ENCODE measurements around the gene ECHS1. TPM values are rescaled to one million over a fixed set of nuclear protein-coding genes. Genes with fewer than 3 reads are reported as not detected.
"Not testable (repeated sequence)": the region's sequence is repeated elsewhere in the genome, so short reads cannot be mapped to it uniquely, and the experiment has no call there.

Gene ECHS1
- polyA plus RNA-seq, 3 donors: 34.6 to 102 (median 85.1) TPM

DNA sequence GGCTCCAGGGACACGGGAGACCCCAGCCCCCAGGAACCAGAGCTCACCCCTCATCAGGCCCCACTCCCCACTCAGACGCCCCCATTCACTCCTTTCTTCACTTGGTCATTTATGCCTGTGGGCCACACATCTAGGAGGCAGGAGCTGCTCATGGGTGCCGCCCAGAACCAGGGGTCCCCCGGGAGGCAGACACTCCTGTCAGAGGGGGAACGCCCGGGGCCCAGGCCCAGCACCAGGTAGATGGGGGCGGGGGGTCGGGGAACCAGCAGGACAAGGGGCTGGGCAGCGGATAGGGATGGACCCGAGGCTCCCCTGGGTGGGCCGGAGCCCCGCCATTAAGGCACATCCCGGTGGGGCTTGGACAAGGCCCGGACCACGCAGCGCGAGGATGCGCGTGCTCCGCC, 48.3 kb downstream of the ECHS1 start:
- WGBS (ENCODE audit: insufficient coverage): 29% methylated on average over 18 of the region's 20 CpGs
- Mint-ChIP-seq H3K4me1 (peaks cover 2% of the 10 kb centered on the region), H3K27me3 (ENCODE audit: low read depth in 3 of 3) (peaks cover 48 to 72% (median 59%) of the 10 kb centered on the region in 3 donors), H3K36me3 (no peaks in the 10 kb centered on the region), H3K27ac (no peak overlapping the region), H3K4me3 (peak overlapping the region in 1 of 2 donors; percentile 81), H3K9me3 (peaks cover 0 to 26% (median 15%) of the 10 kb centered on the region in 7 donors)
- Histone ChIP-seq H3K4me1 (ENCODE audit: control insufficient read depth in 1 of 2, insufficient read depth in 2 of 2, low read length in 2 of 2) (peaks cover 1 to 13% of the 10 kb centered on the region in 2 donors), H3K36me3 (replicated peaks in 1 of 2; ENCODE audit: control insufficient read depth in 1 of 2, insufficient read depth in 2 of 2, low read length in 2 of 2) (no peaks in the 10 kb centered on the region), H3K27ac (ENCODE audit: low read depth in 1 of 2, low read length in 2 of 2) (no peak overlapping the region), H3K9ac (ENCODE audit: insufficient read depth, low read length, poor library complexity, severe bottlenecking) (no peak overlapping the region), H3K79me2 (ENCODE audit: insufficient read depth, low read length) (no peaks in the 10 kb centered on the region), H4K20me1 (ENCODE audit: insufficient read depth, low read length) (no peaks in the 10 kb centered on the region), H3K9me3 (replicated peaks in 1 of 2; ENCODE audit: control insufficient read depth in 1 of 2, insufficient read depth in 1 of 2, low read length in 2 of 2) (peaks cover 8 to 22% of the 10 kb centered on the region in 2 donors), H3K4me3 (replicated peaks in 1 of 3; ENCODE audit: low read depth in 2 of 3, low read length in 3 of 3) (no peak overlapping the region), H3K27me3 (ENCODE audit: control insufficient read depth in 2 of 2, insufficient read depth in 2 of 2, low read length in 2 of 2) (peaks cover 24 to 55% of the 10 kb centered on the region in 2 donors), H2AFZ (ENCODE audit: insufficient read depth, low read depth, low read length, poor library complexity, severe bottlenecking) (no peak overlapping the region), H3K4me2 (replicated peaks; ENCODE audit: extremely low read depth, low read length, poor library complexity, severe bottlenecking) (peak overlapping the region; percentile 39)
- TF ChIP-seq, protein P1, sequence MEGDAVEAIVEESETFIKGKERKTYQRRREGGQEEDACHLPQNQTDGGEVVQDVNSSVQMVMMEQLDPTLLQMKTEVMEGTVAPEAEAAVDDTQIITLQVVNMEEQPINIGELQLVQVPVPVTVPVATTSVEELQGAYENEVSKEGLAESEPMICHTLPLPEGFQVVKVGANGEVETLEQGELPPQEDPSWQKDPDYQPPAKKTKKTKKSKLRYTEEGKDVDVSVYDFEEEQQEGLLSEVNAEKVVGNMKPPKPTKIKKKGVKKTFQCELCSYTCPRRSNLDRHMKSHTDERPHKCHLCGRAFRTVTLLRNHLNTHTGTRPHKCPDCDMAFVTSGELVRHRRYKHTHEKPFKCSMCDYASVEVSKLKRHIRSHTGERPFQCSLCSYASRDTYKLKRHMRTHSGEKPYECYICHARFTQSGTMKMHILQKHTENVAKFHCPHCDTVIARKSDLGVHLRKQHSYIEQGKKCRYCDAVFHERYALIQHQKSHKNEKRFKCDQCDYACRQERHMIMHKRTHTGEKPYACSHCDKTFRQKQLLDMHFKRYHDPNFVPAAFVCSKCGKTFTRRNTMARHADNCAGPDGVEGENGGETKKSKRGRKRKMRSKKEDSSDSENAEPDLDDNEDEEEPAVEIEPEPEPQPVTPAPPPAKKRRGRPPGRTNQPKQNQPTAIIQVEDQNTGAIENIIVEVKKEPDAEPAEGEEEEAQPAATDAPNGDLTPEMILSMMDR (IDR thresholded peaks at IDR 0.05): no peak
- intact Hi-C loops (cut with micrococcal nuclease): loop anchor here (5.0 to 10.0 kb wide), 4 partner anchors 180 to 360 kb away; partner anchors contain the start of gene CYP2E1 (in 1 of the 2)
- no peak for DNase-seq

DNA sequence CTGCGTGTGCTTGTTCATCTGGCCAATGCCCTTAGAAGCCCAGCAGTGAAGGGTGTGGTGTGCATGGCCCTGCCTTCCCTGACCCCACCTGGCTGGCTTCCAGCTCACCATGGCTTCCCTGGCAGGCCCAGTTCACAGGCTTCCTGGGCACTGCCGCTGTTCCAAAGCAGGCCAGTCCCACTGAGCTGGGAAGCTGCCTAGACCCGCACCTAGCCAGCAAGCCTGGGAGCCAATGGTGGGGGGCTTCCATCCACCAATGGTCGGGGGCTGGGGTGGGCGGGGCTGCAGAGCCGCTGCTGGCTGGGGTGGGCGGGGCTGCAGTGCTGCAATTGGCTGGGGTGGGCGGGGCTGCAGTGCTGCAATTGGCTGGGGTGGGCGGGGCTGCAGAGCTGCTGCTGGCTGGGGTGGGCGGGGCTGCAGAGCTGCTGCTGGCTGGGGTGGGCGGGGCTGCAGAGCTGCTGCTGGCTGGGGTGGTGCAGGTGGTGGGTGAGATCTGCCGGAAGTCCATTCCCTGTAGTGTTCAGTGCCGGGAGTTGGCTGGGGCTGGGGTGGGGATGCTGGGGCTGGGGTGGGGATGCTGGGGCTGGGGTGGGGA, 48.9 kb downstream of the ECHS1 start:
- H3K36me3 ChIP-seq (replicated peaks in 1 of 2; ENCODE audit: control insufficient read depth in 1 of 2, insufficient read depth in 2 of 2, low read length in 2 of 2): no peaks in the 10 kb centered on the region
- peaks cover 0 to 11% of the 10 kb centered on the region in 2 donors for H3K4me1 ChIP-seq (ENCODE audit: control insufficient read depth in 1 of 2, insufficient read depth in 2 of 2, low read length in 2 of 2)
- H4K20me1 ChIP-seq (ENCODE audit: insufficient read depth, low read length): no peaks in the 10 kb centered on the region
- no peak overlapping the region for H3K27ac Mint-ChIP-seq
- no peak overlapping the region for H3K9ac ChIP-seq (ENCODE audit: insufficient read depth, low read length, poor library complexity, severe bottlenecking)
- peak in 1 of 3 donors; percentile 30 for DNase-seq
- 47% methylated on average over 3 of the region's 13 CpGs for WGBS (ENCODE audit: insufficient coverage)
- H3K9me3 Mint-ChIP-seq: peaks cover 0 to 26% (median 15%) of the 10 kb centered on the region in 7 donors
- H3K9me3 ChIP-seq (replicated peaks in 1 of 2; ENCODE audit: control insufficient read depth in 1 of 2, insufficient read depth in 1 of 2, low read length in 2 of 2): peaks cover 8 to 22% of the 10 kb centered on the region in 2 donors
- TF ChIP-seq, protein P1 (IDR thresholded peaks at IDR 0.05): no peak
- no peak overlapping the region for H3K27ac ChIP-seq (ENCODE audit: low read depth in 1 of 2, low read length in 2 of 2)
- H3K27me3 ChIP-seq (ENCODE audit: control insufficient read depth in 2 of 2, insufficient read depth in 2 of 2, low read length in 2 of 2): peaks cover 24 to 54% of the 10 kb centered on the region in 2 donors
- no peak overlapping the region for H3K4me3 Mint-ChIP-seq
- H3K79me2 ChIP-seq (ENCODE audit: insufficient read depth, low read length): no peaks in the 10 kb centered on the region
- H3K27me3 Mint-ChIP-seq (ENCODE audit: low read depth in 3 of 3): peaks cover 46 to 71% (median 56%) of the 10 kb centered on the region in 3 donors
- peaks cover 2% of the 10 kb centered on the region for H3K4me1 Mint-ChIP-seq
- H2AFZ ChIP-seq (ENCODE audit: insufficient read depth, low read depth, low read length, poor library complexity, severe bottlenecking): no peak overlapping the region
- H3K4me3 ChIP-seq (replicated peaks in 1 of 3; ENCODE audit: low read depth in 2 of 3, low read length in 3 of 3): no peak overlapping the region
- H3K4me2 ChIP-seq (replicated peaks; ENCODE audit: extremely low read depth, low read length, poor library complexity, severe bottlenecking): no peak overlapping the region
- intact Hi-C loops (cut with micrococcal nuclease): loop anchor here in 1 of 2 donors (10.0 kb wide), 3 partner anchors 179 to 359 kb away; partner anchors contain the start of gene CYP2E1
- H3K36me3 Mint-ChIP-seq: no peaks in the 10 kb centered on the region

DNA sequence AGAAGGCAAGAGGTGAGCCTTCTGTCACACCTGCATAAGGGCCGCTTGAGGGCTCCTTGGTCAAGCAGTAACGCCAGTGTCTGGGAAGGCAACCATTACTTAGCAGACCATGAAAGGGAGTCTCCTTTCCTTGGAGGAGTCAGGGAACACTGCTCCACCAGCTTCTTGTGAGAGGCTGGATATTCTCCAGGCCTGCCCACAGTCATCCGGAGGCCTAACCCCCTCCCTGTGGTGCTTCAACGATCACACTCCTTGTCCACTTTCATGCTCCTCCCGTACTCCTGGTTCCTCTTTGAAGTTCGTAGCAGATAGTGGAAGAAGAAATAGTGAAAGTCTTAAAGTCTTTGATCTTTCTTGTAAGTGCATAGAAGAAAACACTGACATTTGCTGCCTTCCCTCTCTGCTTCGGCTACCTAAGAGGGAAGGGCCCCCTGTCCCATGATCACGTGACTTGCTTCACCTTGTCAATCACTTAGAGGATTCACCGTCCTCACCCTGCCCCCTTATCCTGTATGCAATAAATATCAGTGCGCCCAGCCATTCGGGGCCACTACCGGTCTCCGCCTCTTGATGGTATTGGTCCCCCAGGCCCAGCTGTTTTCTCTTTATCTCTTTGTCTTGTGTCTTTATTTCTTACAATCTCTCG, 51.0 kb downstream of the ECHS1 start:
- not testable (repeated sequence) for H4K20me1 ChIP-seq (ENCODE audit: insufficient read depth, low read length); DNase-seq; H3K4me3 Mint-ChIP-seq; H3K36me3 Mint-ChIP-seq; H2AFZ ChIP-seq (ENCODE audit: insufficient read depth, low read depth, low read length, poor library complexity, severe bottlenecking); H3K9ac ChIP-seq (ENCODE audit: insufficient read depth, low read length, poor library complexity, severe bottlenecking); H3K4me1 Mint-ChIP-seq; H3K27ac ChIP-seq (ENCODE audit: low read depth in 1 of 2, low read length in 2 of 2); H3K27ac Mint-ChIP-seq; H3K79me2 ChIP-seq (ENCODE audit: insufficient read depth, low read length); H3K4me2 ChIP-seq (replicated peaks; ENCODE audit: extremely low read depth, low read length, poor library complexity, severe bottlenecking); H3K36me3 ChIP-seq (replicated peaks in 1 of 2; ENCODE audit: control insufficient read depth in 1 of 2, insufficient read depth in 2 of 2, low read length in 2 of 2); H3K4me3 ChIP-seq (replicated peaks in 1 of 3; ENCODE audit: low read depth in 2 of 3, low read length in 3 of 3)
- Histone ChIP-seq H3K27me3 (ENCODE audit: control insufficient read depth in 2 of 2, insufficient read depth in 2 of 2, low read length in 2 of 2) (peaks cover 19 to 39% of the 10 kb centered on the region in 2 donors), H3K9me3 (replicated peaks in 1 of 2; ENCODE audit: control insufficient read depth in 1 of 2, insufficient read depth in 1 of 2, low read length in 2 of 2) (peaks cover 8 to 21% of the 10 kb centered on the region in 2 donors), H3K4me1 (ENCODE audit: control insufficient read depth in 1 of 2, insufficient read depth in 2 of 2, low read length in 2 of 2) (peaks cover 6 to 18% of the 10 kb centered on the region in 2 donors)
- Mint-ChIP-seq H3K27me3 (ENCODE audit: low read depth in 3 of 3) (peaks cover 31 to 59% (median 46%) of the 10 kb centered on the region in 3 donors), H3K9me3 (peaks cover 0 to 26% (median 15%) of the 10 kb centered on the region in 7 donors)
- intact Hi-C loops (cut with micrococcal nuclease): loop anchor here in 1 of 2 donors (10.0 kb wide), 3 partner anchors 177 to 357 kb away; partner anchors contain the start of gene CYP2E1
- WGBS (ENCODE audit: insufficient coverage): 83% methylated on average over 1 of the region's 14 CpGs

All from CD14-positive monocyte (primary cell).